CD4-positive, alpha-beta T cell (primary cell): ENCODE data around the gene CCDC60. TPM values are rescaled to one million over a fixed set of nuclear protein-coding genes. Genes with fewer than 3 reads are reported as not detected.

Experiments used
- ATAC-seq: fragments of 200-7000 bp; cut with Tn5 transposase; one replicate; pipeline ENCODE4 v1.10.0; 2022; ENCODE audit warnings: mild to moderate bottlenecking; ENCODE audit not compliant: poor library complexity
- CTCF ChIA-PET: fragments of 350-600 bp; sonication (Branson Sonifier 250); formaldehyde crosslinking; loops from one replicate; lab custom pipeline; 2021; ENCODE audit warnings: antibody characterized with exemption, inconsistent platforms; lab: Charles Lee
- POLR2A ChIA-PET: fragments of 350-600 bp; sonication (Branson Sonifier 250); formaldehyde crosslinking; loops from one replicate; lab custom pipeline; 2021; ENCODE audit warnings: antibody characterized with exemption, inconsistent platforms; lab: Charles Lee
- DNase-seq, 14 experiments: peaks; one replicate each; pipeline ENCODE4 v3.0.0-alpha.2; 2013 to 2020; ENCODE audit warnings: mixed read lengths in 2 of 14
- H3K27ac ChIP-seq, 2 donors: one replicate each; pipeline versions ENCODE4 v1.5.1 to v1.7.0; 2013; ENCODE audit warnings: low read length in 2 of 2, low read depth in 1 of 2, mild to moderate bottlenecking in 1 of 2
- H3K27me3 ChIP-seq, 2 experiments: 1 replicate in 1 of 2; 2 replicates in 1 of 2; pipeline versions ENCODE4 v1.6.1 to v1.7.0; 2013; ENCODE audit warnings: low read length in 2 of 2, control low read depth in 1 of 2, mild to moderate bottlenecking in 1 of 2, moderate library complexity in 1 of 2; ENCODE audit not compliant: insufficient read depth in 2 of 2, control insufficient read depth in 1 of 2
- H3K36me3 ChIP-seq: one replicate; pipeline ENCODE4 v1.6.1; 2013; ENCODE audit warnings: low read length, control low read depth; ENCODE audit not compliant: insufficient read depth
- H3K4me1 ChIP-seq: one replicate; pipeline ENCODE4 v1.6.1; 2013; ENCODE audit warnings: low read length, control low read depth; ENCODE audit not compliant: insufficient read depth
- H3K4me3 ChIP-seq: one replicate; pipeline ENCODE4 v1.5.1; 2013; ENCODE audit warnings: mild to moderate bottlenecking, low read length, moderate library complexity
- H3K9me3 ChIP-seq, 2 experiments: 1 replicate in 1 of 2; 2 replicates in 1 of 2; pipeline versions ENCODE4 v1.6.1 to v1.7.0; 2013; ENCODE audit warnings: low read length in 2 of 2, mild to moderate bottlenecking in 2 of 2, control low read depth in 1 of 2, moderate library complexity in 1 of 2; ENCODE audit not compliant: control insufficient read depth in 1 of 2, insufficient read depth in 1 of 2
- H3K27ac Mint-ChIP-seq: one replicate; pipeline ENCODE4 v1.8.0; 2020; ENCODE audit warnings: mixed read lengths
- H3K27me3 Mint-ChIP-seq: one replicate; pipeline ENCODE4 v1.8.0; 2021; ENCODE audit warnings: mixed read lengths
- H3K36me3 Mint-ChIP-seq: one replicate; pipeline ENCODE4 v1.8.0; 2021; ENCODE audit warnings: low read depth, mixed read lengths
- H3K4me1 Mint-ChIP-seq: one replicate; pipeline ENCODE4 v1.8.0; 2021; ENCODE audit warnings: low read depth, mixed read lengths
- H3K4me3 Mint-ChIP-seq: one replicate; pipeline ENCODE4 v1.8.0; 2020; ENCODE audit warnings: mild to moderate bottlenecking, mixed read lengths
- H3K9me3 Mint-ChIP-seq: one replicate; pipeline ENCODE4 v1.8.0; 2020; ENCODE audit warnings: mixed read lengths
- CTCF ChIP-seq: fragments of 200-600 bp; IDR thresholded peaks from one replicate; pipeline ENCODE4 v1.8.0; 2022; ENCODE audit warnings: antibody characterized with exemption, mild to moderate bottlenecking
- intact Hi-C, 2 experiments: fragments of 100-400 bp; cut with DNase I in 1 of 2; cut with micrococcal nuclease in 1 of 2; formaldehyde crosslinking; loops; one replicate each; pipeline versions ENCODE4 v1.15.1 to v1.9.0; 2023 to 2025; cut with DNase I, micrococcal nuclease
- total RNA-seq, 174 experiments: library from RNA in 2 of 174; stranded (reverse) in 2 of 174; gene quantifications; one replicate each; pipeline ENCODE4 v1.2.3 and lab custom pipeline; 2021 to 2026

Gene CCDC60
- total RNA-seq, 2 experiments from 2014 or later: not detected

GRCh38 chr12:119476951-119477350 lies 142.4 kb downstream of the CCDC60 start:
- no peaks in the 10 kb centered on the region for H3K4me1 ChIP-seq
- H3K27me3 ChIP-seq: peaks cover 0 to 3% of the 10 kb centered on the region in 2 experiments
- H3K36me3 ChIP-seq: no peaks in the 10 kb centered on the region
- TF ChIP-seq CTCF: no peak
- Mint-ChIP-seq H3K4me3 (no peak overlapping the region), H3K9me3 (no peaks in the 10 kb centered on the region), H3K4me1 (no peaks in the 10 kb centered on the region), H3K27ac (no peak overlapping the region), H3K36me3 (no peaks in the 10 kb centered on the region), H3K27me3 (peaks cover 14% of the 10 kb centered on the region)
- ChIA-PET POLR2A (no interaction called here), CTCF (no interaction called here)
- DNase-seq (no peak), ATAC-seq (no peak)
- intact Hi-C loops: no loop called here
- H3K27ac ChIP-seq: no peak overlapping the region
- no peak overlapping the region for H3K4me3 ChIP-seq
- H3K9me3 ChIP-seq: peaks cover 0 to 8% of the 10 kb centered on the region in 2 experiments

GRCh38 chr12:119479121-119479561 lies 144.6 kb downstream of the CCDC60 start:
- ATAC-seq (no peak), DNase-seq (no peak)
- Mint-ChIP-seq H3K4me1 (no peaks in the 10 kb centered on the region), H3K9me3 (no peaks in the 10 kb centered on the region), H3K27me3 (peaks cover 4% of the 10 kb centered on the region), H3K36me3 (no peaks in the 10 kb centered on the region), H3K27ac (no peak overlapping the region), H3K4me3 (no peak overlapping the region)
- CTCF ChIA-PET: interaction anchor here (1.7 kb wide), 1 partner anchor 13 kb away, joined by 4 read pairs; no protein-coding TSS in a partner anchor
- Histone ChIP-seq H3K4me1 (no peaks in the 10 kb centered on the region), H3K9me3 (peaks cover 0 to 8% of the 10 kb centered on the region in 2 experiments), H3K27ac (no peak overlapping the region), H3K4me3 (no peak overlapping the region), H3K27me3 (peaks cover 0 to 3% of the 10 kb centered on the region in 2 experiments), H3K36me3 (no peaks in the 10 kb centered on the region)
- intact Hi-C loops: no loop called here
- POLR2A ChIA-PET: no interaction called here
- no peak for TF ChIP-seq CTCF

- ATAC-seq (no peak), DNase-seq (no peak)
- H3K27ac Mint-ChIP-seq: no peak overlapping the region
- intact Hi-C loops: no loop called here
- Histone ChIP-seq H3K4me1 (no peaks in the 10 kb centered on the region), H3K4me3 (no peak overlapping the region), H3K9me3 (peaks cover 0 to 8% of the 10 kb centered on the region in 2 experiments), H3K27me3 (peaks cover 0 to 2% of the 10 kb centered on the region in 2 experiments), H3K27ac (no peak overlapping the region), H3K36me3 (no peaks in the 10 kb centered on the region)
- TF ChIP-seq CTCF: no peak
- ChIA-PET POLR2A (no interaction called here), CTCF (no interaction called here)
- no peaks in the 10 kb centered on the region for H3K4me1 Mint-ChIP-seq
- H3K27me3 Mint-ChIP-seq: peaks cover 8% of the 10 kb centered on the region
- H3K4me3 Mint-ChIP-seq: no peak overlapping the region
- H3K36me3 Mint-ChIP-seq: no peaks in the 10 kb centered on the region
- H3K9me3 Mint-ChIP-seq: no peaks in the 10 kb centered on the region
Observed at GRCh38 chr12:119480551-119480950, 146.0 kb downstream of the CCDC60 start.
